Muscle layer of duodenum (tissue), 2 donors: ENCODE data around the gene SURF6.
"Not testable (repeated sequence)": the region's sequence is repeated elsewhere in the genome, so short reads cannot be mapped to it uniquely, and the experiment has no call there.

Experiments used
- H3K27ac ChIP-seq: one replicate; pipeline ENCODE4 v1.7.0; 2013; ENCODE audit warnings: mild to moderate bottlenecking, low read length
- H3K27me3 ChIP-seq: one replicate; pipeline ENCODE4 v1.7.0; 2013; ENCODE audit warnings: low read depth, mild to moderate bottlenecking, control low read depth, low read length
- H3K36me3 ChIP-seq, 2 donors: one replicate each; pipeline ENCODE4 v1.7.0; 2013; ENCODE audit warnings: low read length in 2 of 2, control low read depth in 1 of 2, mild to moderate bottlenecking in 1 of 2; ENCODE audit not compliant: insufficient read depth in 2 of 2, control insufficient read depth in 1 of 2
- H3K4me1 ChIP-seq, 2 donors: one replicate each; pipeline ENCODE4 v1.7.0; 2013; ENCODE audit warnings: low read length in 2 of 2, mild to moderate bottlenecking in 2 of 2, control low read depth in 1 of 2, moderate library complexity in 1 of 2; ENCODE audit not compliant: insufficient read depth in 2 of 2, control insufficient read depth in 1 of 2
- H3K4me3 ChIP-seq, 2 donors: one replicate each; pipeline ENCODE4 v1.7.0; 2013; ENCODE audit warnings: low read length in 2 of 2, low read depth in 1 of 2, mild to moderate bottlenecking in 1 of 2
- H3K9me3 ChIP-seq, 2 donors: one replicate each; pipeline ENCODE4 v1.7.0; 2013; ENCODE audit warnings: low read length in 2 of 2, control low read depth in 1 of 2, mild to moderate bottlenecking in 1 of 2; ENCODE audit not compliant: control insufficient read depth in 1 of 2
- donor health status: healthy.

The SURF6 gene

DNA sequence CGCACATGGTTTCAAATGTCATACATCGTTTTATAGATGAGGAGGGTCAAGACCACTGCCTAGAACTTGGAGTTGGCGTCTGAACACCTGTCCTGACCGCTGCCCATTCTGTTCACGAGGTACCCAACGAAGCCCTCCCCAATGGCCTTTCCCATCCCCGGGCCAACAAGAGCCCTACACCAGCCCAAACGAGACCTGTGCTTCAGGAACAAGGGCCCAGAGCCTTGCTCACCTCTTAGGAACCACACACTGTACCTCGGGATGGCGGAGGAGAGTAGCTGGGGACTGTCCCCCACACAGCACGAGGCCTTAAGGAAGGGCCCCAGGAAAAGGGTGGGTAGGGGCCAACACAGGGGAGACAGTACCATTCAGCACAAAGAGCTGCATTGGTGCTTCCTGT is 3.0 kb downstream of the SURF6 start:
- H3K27me3 ChIP-seq = no peaks in the 10 kb centered on the region
- no peak overlapping the region for H3K4me3 ChIP-seq
- H3K27ac ChIP-seq = no peak overlapping the region
- peaks cover 8 to 18% of the 10 kb centered on the region in 2 donors for H3K4me1 ChIP-seq
- no peaks in the 10 kb centered on the region for H3K9me3 ChIP-seq
- peaks cover 33 to 44% of the 10 kb centered on the region in 2 donors for H3K36me3 ChIP-seq

DNA sequence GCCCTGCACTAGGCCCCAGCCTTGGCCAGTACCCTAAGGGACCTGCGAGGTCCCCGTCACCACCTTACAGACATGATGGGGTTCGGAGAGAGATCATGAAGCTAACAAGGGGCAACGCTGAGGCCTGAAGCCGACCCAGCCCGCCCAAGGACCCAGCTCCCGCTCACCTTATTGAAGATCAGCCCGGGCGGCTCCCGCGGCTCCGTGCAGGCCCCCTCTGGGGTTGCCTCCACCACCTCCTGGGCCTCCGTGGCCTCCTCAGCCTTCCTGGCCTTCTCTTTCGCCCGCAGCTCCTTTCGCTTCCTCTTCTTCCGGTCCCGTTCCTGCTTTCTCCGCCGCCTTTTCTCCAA is 3.6 kb downstream of the SURF6 start:
- peaks cover 8 to 18% of the 10 kb centered on the region in 2 donors for H3K4me1 ChIP-seq
- no peaks in the 10 kb centered on the region for H3K27me3 ChIP-seq
- H3K4me3 ChIP-seq = no peak overlapping the region
- H3K9me3 ChIP-seq = no peaks in the 10 kb centered on the region
- H3K27ac ChIP-seq = no peak overlapping the region
- H3K36me3 ChIP-seq = peaks cover 33 to 44% of the 10 kb centered on the region in 2 donors

DNA sequence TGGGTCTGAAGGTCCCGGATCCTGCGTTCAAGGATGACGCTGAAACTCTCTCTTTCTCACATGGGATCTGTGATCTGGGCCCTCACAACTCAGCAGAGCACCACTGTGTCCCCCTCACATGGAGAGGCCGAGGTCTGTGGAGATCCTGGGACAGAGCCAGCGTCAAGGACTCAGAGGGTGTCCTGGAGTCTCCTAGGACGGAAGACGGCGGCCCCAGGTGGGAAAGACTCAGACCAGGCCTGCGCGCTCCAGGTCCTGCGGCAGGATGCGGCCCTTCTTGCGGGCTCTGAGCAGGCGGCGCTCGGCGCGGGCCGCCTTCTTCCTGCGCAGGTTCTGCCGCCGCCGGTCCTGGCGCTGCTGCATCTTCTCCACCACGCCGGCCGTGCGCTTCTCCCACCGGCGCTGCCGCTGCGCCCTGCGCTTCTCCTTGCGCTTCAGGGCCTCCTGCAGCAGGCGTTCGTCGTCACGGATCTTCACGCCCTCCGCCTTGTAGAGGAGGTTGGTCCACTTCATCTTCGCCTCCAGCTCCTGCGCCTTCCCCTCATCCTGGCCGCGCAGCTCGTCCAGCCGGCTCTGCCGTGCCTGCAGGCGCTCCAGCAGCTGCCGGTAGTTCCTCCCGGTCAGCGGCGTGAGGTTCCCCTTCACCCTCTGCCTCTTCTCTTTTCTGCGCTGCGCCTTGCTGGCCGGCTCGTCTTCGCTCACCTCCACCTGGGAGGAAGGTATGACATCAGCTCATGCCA is 4.2 kb downstream of the SURF6 start:
- H3K27me3 ChIP-seq = no peaks in the 10 kb centered on the region
- H3K9me3 ChIP-seq = no peaks in the 10 kb centered on the region
- no peak overlapping the region for H3K4me3 ChIP-seq
- H3K36me3 ChIP-seq = peaks cover 33 to 44% of the 10 kb centered on the region in 2 donors
- H3K4me1 ChIP-seq = peaks cover 8 to 18% of the 10 kb centered on the region in 2 donors
- H3K27ac ChIP-seq = no peak overlapping the region

DNA sequence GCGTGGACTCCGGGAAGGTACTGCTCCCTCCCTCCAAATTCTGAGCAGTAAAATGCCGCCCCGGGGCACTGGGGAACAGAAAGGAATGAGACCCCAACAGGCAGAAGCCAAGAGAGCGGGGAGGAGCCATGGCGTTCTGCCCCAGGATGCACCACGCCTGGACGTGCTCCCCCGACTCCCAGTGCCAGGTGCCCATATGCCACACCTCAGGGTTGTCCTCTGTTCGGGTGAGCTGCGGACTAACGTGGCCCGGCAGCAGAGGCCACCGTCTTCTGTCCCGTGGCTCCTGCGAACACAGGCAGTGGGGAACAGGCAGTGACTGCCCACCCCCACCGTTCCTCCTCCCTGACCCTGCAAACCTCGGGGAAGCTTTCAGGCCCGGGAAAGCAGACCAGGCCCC is 4.8 kb downstream of the SURF6 start:
- Histone ChIP-seq H3K4me3 (no peak overlapping the region), H3K27me3 (no peaks in the 10 kb centered on the region), H3K4me1 (peaks cover 8 to 18% of the 10 kb centered on the region in 2 donors), H3K27ac (no peak overlapping the region), H3K9me3 (no peaks in the 10 kb centered on the region), H3K36me3 (peaks cover 33 to 44% of the 10 kb centered on the region in 2 donors)

DNA sequence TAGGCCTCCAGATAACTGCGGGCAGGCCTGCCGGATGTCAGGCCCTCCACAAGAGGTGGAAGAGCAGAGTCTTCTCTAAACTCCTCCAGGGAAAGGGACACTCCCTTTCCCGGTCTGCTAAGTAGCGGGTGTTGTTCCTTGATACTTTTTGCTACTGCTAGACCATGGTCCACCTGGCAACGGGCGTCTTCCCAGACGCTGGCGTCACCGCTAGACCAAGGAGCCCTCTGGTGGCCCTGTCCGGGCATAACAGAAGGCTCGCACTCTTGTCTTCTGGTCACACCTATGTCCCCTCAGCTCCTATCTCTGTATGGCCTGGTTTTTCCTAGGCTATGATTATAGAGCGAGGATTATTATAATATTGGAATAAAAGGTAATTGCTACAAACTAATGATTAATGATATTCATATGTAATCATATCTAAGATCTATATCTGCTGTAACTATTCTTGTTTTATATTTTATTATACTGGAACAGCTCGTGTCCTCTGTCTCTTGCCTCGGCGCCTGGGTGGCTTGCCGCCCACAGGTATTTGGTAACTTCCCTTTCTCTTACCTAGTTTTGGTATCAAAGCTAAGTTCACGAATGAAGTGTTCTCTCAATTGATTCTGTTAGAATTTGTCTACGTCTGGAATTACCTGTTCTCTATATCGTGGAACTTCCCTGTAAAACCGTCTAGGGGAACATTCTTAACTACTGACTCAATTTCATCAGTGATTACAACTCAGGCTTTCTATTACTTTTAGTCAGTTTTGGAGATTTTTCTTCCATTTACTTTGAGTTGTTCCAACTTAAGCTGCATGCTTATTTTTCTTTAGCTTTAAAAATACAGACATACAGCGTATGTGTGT is 6.5 kb downstream of the SURF6 start:
- not testable (repeated sequence) for H3K27ac ChIP-seq, H3K9me3 ChIP-seq, H3K27me3 ChIP-seq, H3K4me1 ChIP-seq, H3K4me3 ChIP-seq
- H3K36me3 ChIP-seq = peaks cover 33 to 44% of the 10 kb centered on the region in 2 donors

GRCh38 chr9:133327834-133328484 is 8.0 kb downstream of the SURF6 start:
- H3K4me1 ChIP-seq = no peaks in the 10 kb centered on the region
- H3K27ac ChIP-seq = no peak overlapping the region
- H3K9me3 ChIP-seq = no peaks in the 10 kb centered on the region
- no peak overlapping the region for H3K4me3 ChIP-seq
- H3K27me3 ChIP-seq = no peaks in the 10 kb centered on the region
- H3K36me3 ChIP-seq = peaks cover 22 to 30% of the 10 kb centered on the region in 2 donors

GRCh38 chr9:133327021-133327420 is 9.0 kb downstream of the SURF6 start:
- not testable (repeated sequence) for H3K27ac ChIP-seq, H3K9me3 ChIP-seq, H3K4me1 ChIP-seq, H3K4me3 ChIP-seq, H3K27me3 ChIP-seq
- H3K36me3 ChIP-seq = peaks cover 13 to 20% of the 10 kb centered on the region in 2 donors

GRCh38 chr9:133323991-133324703 is 11.8 kb downstream of the SURF6 start:
- Histone ChIP-seq H3K27ac (no peak overlapping the region), H3K4me3 (no peak overlapping the region)

GRCh38 chr9:133323211-133323610 is 12.8 kb downstream of the SURF6 start:
- Histone ChIP-seq H3K4me3 (no peak overlapping the region), H3K9me3 (no peaks in the 10 kb centered on the region), H3K4me1 (no peaks in the 10 kb centered on the region), H3K36me3 (no peaks in the 10 kb centered on the region), H3K27ac (no peak overlapping the region), H3K27me3 (no peaks in the 10 kb centered on the region)

More at GRCh38 chr9:133323991-133324703, 11.8 kb downstream of the SURF6 start:
- no peaks in the 10 kb centered on the region for H3K36me3 ChIP-seq
- H3K27me3 ChIP-seq = no peaks in the 10 kb centered on the region
- no peaks in the 10 kb centered on the region for H3K9me3 ChIP-seq
- H3K4me1 ChIP-seq = no peaks in the 10 kb centered on the region

- no peaks in the 10 kb centered on the region for H3K27me3 ChIP-seq
- H3K4me1 ChIP-seq = no peaks in the 10 kb centered on the region
- no peak overlapping the region for H3K27ac ChIP-seq
- H3K36me3 ChIP-seq = no peaks in the 10 kb centered on the region
- no peak overlapping the region for H3K4me3 ChIP-seq
- no peaks in the 10 kb centered on the region for H3K9me3 ChIP-seq
Measured at GRCh38 chr9:133322701-133323100, 13.3 kb downstream of the SURF6 start.
